HEK293T (cell line): ENCODE measurements around the gene BAIAP2.

Experiments used
- ARNT ChIP-seq: fragments of 450-650 bp; IDR thresholded peaks from 2 replicates; pipeline ENCODE4 v1.6.1; 2017; ENCODE audit warnings: mild to moderate bottlenecking
- BHLHE40 ChIP-seq: fragments of 450-650 bp; IDR thresholded peaks from 2 replicates; pipeline ENCODE4 v1.6.1; 2016; ENCODE audit warnings: mild to moderate bottlenecking, moderate library complexity, borderline replicate concordance
- ELF4 ChIP-seq: fragments of 450-650 bp; IDR thresholded peaks from 2 replicates; pipeline ENCODE4 v1.6.1; 2017; ENCODE audit warnings: antibody characterized with exemption
- FOXA1 ChIP-seq: fragments of 450-650 bp; IDR thresholded peaks from 2 replicates; pipeline ENCODE4 v1.6.1; 2016; ENCODE audit warnings: mild to moderate bottlenecking
- FOXM1 ChIP-seq: fragments of 450-650 bp; IDR thresholded peaks from 2 replicates; pipeline ENCODE4 v1.6.1; 2017; ENCODE audit warnings: mild to moderate bottlenecking, borderline replicate concordance
- NFRKB ChIP-seq: fragments of 450-650 bp; IDR thresholded peaks from 2 replicates; pipeline ENCODE4 v1.6.1; 2016; ENCODE audit warnings: mild to moderate bottlenecking, moderate library complexity
- SP1 ChIP-seq: fragments of 450-650 bp; IDR thresholded peaks from 2 replicates; pipeline ENCODE4 v1.6.1; 2017
- TARDBP ChIP-seq: fragments of 450-650 bp; IDR thresholded peaks from 2 replicates; pipeline ENCODE4 v1.6.1; 2016
- ZNF384 ChIP-seq: fragments of 450-650 bp; IDR thresholded peaks from 2 replicates; pipeline ENCODE4 v1.6.1; 2016

- TF ChIP-seq ZNF384 (no peak), SP1 (no peak), FOXA1 (no peak), ARNT (no peak), BHLHE40 (no peak), ELF4 (no peak), TARDBP (no peak), FOXM1 (no peak), NFRKB (no peak)
These were observed 39.9 kb downstream of the BAIAP2 start for GRCh38 chr17:81074875-81075274.
